GM21717 (cell line): ENCODE measurements around the gene HRH1.
"Not testable (repeated sequence)": the region's sequence is repeated elsewhere in the genome, so short reads cannot be mapped to it uniquely, and the experiment has no call there.

ENCODE experiments used
- ATAC-seq: cut with Tn5 transposase; IDR thresholded peaks from one replicate; pipeline ENCODE4 v1.9.1; 2021; ENCODE audit warnings: mild to moderate bottlenecking, moderate library complexity; ENCODE audit not compliant: unreplicated experiment

The HRH1 gene, protein sequence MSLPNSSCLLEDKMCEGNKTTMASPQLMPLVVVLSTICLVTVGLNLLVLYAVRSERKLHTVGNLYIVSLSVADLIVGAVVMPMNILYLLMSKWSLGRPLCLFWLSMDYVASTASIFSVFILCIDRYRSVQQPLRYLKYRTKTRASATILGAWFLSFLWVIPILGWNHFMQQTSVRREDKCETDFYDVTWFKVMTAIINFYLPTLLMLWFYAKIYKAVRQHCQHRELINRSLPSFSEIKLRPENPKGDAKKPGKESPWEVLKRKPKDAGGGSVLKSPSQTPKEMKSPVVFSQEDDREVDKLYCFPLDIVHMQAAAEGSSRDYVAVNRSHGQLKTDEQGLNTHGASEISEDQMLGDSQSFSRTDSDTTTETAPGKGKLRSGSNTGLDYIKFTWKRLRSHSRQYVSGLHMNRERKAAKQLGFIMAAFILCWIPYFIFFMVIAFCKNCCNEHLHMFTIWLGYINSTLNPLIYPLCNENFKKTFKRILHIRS

DNA sequence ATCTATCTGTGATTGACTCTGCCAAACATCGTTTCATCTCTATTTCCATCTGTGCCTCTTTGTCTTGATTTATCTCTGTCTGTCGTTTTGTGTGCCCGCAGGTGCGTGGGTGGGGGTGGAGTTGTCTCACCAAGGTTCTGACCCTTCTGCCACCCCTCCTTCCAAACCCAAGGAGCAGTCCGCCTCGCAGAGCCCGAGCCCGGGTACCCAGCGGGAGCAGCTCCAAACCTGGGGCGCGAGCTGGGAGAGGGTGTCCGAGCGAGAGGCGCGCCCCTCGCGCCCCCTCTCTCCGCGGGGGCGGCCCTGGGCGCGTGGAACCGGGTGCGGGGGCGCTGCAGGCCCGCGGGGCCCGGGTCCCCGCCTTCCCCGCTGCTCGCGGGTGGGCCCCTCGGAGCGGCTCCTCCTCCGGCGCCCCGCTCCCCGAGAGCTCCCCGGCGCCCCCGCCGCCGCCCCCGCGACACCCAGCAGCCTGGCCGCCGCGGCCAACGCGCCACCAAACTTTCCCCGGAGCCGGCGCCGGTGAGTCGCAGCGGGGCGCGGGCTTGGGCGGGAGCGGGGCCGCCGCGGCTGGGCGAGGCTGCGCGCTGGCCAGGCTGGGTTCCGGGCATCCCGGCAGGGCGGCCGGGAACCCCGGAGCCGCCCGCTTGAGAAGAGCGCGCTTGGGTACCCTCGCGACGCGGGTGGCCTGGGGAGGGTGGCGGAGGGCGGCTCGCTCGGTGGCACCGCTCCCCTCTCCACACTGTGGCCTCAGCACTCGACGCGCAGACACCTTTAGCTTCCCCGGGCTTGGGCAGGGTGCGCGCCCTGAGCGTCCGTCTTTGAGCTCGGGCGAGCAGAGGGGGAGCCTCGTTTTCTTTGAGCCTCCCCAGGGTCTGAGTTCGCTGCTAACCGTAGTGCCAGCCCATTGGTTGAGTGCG is at the start of gene HRH1:
HRH1 (plus strand) TSS at position 458 of the 917 bp plus-strand sequence. CDS start 104,545 bp downstream, outside the sequence.
- no peak for ATAC-seq

GRCh38 chr3:11113316-11113715 is 41.0 kb upstream of the HRH1 start:
- ATAC-seq: not testable (repeated sequence)

GRCh38 chr3:11115548-11115947 is 38.7 kb upstream of the HRH1 start:
- ATAC-seq: no peak

DNA sequence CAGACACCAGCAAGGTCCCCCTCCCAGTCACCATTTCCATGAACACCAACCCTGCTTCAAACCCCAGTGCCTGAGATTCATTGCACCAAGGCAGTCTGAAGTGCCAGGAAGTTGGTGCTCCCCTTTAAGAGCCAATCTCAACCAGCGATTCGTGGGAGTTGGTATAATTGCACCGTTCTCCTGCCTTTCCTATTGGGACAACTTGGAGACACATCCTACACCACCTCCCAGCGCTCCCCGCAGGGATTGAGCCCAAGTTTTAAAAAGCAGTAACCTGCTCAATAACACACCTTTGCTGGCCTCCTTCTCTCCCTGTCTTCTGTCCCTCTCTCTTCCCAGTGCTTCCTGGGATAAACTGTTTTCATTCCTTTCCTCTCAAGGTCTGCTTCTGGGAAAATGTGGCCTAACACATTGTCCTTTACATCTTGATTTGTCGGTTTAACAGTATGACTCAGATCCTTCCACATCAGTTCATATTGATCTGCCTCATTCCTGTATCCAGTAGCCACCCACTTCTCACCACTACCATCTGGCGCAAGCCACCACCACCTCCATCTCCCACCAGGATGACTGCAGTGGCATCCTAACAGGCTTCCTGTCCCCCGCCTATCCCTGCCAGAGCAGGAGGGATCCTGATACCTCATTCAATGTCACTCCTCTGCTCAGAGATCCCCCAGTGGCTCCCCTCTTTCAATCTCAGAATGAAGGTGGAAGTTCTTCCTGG is 37.8 kb upstream of the HRH1 start:
- ATAC-seq: no peak

GRCh38 chr3:11117591-11117990 is 36.7 kb upstream of the HRH1 start:
- ATAC-seq: no peak

DNA sequence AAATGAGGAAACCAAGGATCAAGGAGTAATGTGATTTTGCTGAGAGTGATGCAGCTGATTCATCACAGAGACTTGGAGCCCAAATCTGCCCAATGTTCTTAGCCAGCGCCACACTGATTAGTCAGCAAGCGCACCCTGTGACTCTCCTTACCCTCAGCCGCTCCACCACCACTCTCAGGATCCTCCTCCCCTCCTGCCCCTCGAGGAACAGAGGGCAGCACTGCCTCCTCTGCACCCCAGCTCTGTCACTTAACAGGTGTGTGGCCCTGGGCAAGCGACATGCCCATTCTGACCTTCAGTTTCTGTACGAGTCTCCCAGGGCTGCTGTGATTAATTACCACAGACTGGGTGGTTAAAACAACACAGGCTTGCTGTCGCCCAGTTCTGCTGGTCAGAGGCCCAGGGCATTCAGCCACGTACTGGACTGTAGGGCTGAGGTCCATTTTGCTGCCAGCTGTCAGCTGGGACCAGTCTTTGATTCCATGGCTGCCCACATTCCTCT is 36.1 kb upstream of the HRH1 start:
- ATAC-seq: no peak

DNA sequence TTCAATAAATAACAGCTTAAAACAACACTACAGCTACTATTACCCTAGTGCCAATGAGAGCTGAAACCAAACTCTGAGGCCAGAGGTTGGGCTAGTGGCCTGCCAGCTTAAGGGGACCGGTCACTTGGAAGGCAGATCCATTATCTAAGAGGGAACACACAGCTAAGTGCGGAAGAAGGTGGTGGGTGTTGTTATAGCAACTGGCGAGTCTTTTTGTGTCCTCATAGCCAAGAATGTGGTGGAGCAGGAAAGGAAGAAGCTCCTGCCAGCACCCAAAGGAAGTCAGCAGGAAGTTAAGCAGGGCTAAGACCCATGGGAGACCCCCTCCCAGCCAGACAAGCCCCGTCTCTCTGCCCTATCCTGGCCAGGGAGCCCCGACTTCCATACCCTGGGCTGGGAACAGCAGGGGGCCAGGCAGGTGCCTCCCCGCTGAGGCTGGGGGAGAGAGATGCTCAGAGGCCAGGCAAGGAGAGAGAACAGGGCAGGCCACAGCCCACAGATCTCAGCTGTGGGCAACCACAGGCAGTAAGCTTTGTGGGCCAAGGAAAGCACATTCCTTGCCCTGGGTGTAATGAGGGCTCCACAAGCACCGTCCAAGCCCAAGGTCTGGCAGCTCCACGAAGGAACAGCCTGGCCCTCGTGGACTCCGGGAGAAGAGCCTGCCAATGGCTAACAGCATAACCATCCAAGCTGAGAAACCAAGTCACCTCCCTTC is 34.0 kb upstream of the HRH1 start:
- no peak for ATAC-seq

- ATAC-seq: no peak
These were observed 27.6 kb upstream of the HRH1 start for GRCh38 chr3:11126653-11127052.

- ATAC-seq: no peak
These were observed 25.3 kb upstream of the HRH1 start for GRCh38 chr3:11128682-11129632.

DNA sequence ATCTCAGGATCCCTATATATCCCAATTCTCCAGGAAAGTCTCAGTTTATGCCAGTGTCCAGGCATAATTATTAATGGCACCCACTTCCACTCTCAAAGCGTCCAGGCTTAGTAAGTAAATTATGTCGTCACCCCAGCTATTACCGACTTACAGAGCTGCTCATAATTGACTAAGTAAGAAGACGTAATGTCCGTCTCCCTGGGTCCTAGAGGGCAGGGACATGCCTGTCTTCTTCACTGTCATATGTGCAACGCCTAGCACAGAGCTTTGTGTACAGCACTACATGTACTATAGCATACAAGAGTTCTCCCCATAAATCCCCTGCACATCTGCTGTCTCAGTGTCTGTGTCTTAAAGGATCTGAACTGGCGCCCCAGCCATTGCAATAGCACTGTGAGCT is 23.9 kb upstream of the HRH1 start:
- no peak for ATAC-seq

DNA sequence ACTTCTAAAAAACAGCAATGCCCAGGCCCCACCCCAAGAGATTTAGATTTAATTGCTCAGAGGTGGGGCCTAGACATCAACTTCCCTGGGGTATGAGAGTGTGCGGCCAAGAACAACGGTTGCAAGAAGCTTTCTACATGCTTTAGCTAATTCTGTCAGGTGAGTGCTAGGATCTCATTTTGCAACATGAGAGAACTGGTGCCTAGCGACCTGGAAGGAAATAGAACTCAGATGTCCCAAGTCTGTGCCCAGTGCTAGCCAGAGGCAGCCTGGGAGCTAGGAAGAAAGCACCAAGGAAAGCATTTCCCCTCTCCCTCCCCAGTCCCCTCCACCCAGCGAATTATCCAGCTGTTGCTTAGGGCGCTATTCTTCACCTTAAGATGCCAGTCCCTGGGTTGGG is 22.9 kb upstream of the HRH1 start:
- no peak for ATAC-seq

DNA sequence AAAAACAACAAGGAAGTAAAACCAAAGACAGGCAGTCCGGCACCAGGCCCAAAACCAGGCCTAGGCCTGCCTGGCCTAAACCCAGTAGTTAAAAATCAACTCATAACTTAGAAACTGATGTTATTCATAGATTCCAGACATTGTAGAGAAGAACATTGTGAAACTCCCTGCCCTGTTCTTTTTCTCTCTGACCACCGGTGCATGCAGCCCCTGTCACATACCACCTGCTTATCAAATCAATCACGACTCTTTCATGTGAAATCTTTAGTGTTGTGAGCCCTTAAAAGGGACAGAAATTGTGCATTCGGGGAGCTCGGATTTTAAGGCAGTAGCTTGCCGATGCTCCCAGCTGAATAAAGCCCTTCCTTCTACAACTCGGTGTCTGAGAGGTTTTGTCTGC is 22.4 kb upstream of the HRH1 start:
- ATAC-seq: not testable (repeated sequence)

DNA sequence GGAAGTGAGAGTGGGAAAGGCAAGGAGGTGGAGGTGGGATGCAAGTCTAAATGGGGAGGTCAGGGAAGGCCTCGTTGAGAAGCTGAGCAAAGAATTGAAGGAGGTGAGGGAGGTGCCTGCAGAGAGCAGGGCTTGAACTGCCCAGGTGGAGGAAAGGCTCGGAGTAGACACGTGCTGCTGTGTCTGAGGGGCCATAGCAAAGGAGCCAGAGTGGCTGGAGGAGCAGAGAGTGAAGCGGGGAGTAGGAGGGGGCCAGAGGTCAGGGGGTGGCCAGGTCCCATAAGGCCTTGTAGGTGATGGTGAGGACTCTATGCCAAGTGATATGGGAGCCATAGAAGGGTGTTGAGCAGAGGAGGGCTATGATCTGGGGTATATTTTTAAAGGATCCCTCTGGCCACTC is 21.4 kb upstream of the HRH1 start:
- no peak for ATAC-seq

DNA sequence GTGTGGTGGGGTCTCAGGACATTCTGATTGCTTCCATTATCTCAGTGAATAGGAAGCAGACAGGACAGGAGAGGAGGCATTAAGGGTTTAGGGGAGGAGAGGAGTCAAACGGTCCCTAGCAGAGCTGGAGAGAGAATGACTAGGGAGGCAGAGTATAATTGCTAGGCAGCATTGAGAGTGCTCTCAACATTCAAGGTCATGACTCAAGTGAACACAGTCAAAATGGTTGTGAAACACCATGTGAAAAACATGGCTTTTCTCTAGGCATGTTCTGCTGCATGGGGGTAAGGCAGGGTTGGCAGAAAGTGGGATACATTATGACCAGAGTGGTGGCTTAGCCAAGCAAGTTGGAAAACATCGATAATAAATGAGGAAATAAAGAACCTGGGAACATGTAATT is 19.5 kb upstream of the HRH1 start:
- no peak for ATAC-seq

DNA sequence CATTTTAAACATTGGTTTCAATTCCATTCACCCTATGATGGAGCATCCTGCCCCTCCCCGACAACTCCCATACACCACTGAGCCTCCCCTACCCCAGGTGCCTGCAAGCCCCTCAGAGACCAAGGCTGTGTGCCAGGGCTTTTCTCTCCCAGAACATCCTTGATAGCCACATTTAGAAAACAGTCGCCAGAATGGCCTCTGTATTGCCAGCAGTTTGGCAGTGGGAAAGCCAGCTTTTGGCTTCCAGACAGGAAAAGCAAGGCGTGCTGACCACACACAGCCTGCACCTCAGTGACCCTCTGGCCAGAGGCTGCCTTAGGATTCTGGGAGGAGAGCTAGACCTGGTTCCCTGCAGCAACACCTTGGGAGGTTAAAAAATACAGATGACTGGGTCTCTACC is 18.2 kb upstream of the HRH1 start:
- no peak for ATAC-seq

- ATAC-seq: no peak
These were observed 17.3 kb upstream of the HRH1 start for GRCh38 chr3:11136830-11137626.

DNA sequence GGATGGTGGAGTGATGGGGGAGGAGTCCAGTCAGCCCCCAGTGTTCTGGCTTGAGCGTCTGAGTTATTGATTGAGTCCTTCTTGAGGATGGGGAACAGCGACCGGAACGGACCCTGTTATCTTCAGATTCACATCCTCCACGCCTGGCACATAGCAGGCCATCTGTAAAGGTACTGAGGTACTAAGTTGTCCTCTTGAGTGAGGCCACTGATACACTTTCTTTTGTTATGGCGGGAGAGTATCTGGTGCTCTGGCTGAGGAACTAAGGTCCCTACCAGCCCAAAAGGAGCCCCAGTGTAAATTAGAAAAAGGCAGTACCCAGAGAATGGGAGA is 16.7 kb upstream of the HRH1 start:
- ATAC-seq: no peak

GRCh38 chr3:11138371-11138770 is 15.9 kb upstream of the HRH1 start:
- no peak for ATAC-seq
